ENCODE measurements around the gene IL16.
"Not testable (repeated sequence)": the region's sequence is repeated elsewhere in the genome, so short reads cannot be mapped to it uniquely, and the experiment has no call there.

Gene IL16

GRCh38 chr15:81327516-81327915 lies 130.8 kb downstream of the IL16 start:
- in situ Hi-C loops (cut with MboI; ENCODE audit: low sequenced_read_pairs) = loop anchor here (10.0 kb wide), 1 partner anchor 53 kb away; no protein-coding TSS in a partner anchor

- in situ Hi-C loops (cut with MboI; ENCODE audit: low sequenced_read_pairs) = loop anchor here (10.0 kb wide), 1 partner anchor 55 kb away; no protein-coding TSS in a partner anchor
Observed at GRCh38 chr15:81329446-81329845, 132.8 kb downstream of the IL16 start.

- in situ Hi-C loops (cut with MboI; ENCODE audit: low sequenced_read_pairs) = no loop called here
Observed at GRCh38 chr15:81330366-81331090, 133.8 kb downstream of the IL16 start.

GRCh38 chr15:81331141-81331540 lies 134.5 kb downstream of the IL16 start:
- in situ Hi-C loops (cut with MboI; ENCODE audit: low sequenced_read_pairs) = not testable (repeated sequence)

- in situ Hi-C loops (cut with MboI; ENCODE audit: low sequenced_read_pairs) = no loop called here
Observed at GRCh38 chr15:81331600-81331999, 134.9 kb downstream of the IL16 start.

GRCh38 chr15:81332326-81332725 lies 135.6 kb downstream of the IL16 start:
- in situ Hi-C loops (cut with MboI; ENCODE audit: low sequenced_read_pairs) = no loop called here

- in situ Hi-C loops (cut with MboI; ENCODE audit: low sequenced_read_pairs) = no loop called here
Observed at GRCh38 chr15:81333363-81333762, 136.7 kb downstream of the IL16 start.

GRCh38 chr15:81334768-81335435 lies 138.2 kb downstream of the IL16 start:
- in situ Hi-C loops (cut with MboI; ENCODE audit: low sequenced_read_pairs) = no loop called here

- in situ Hi-C loops (cut with MboI; ENCODE audit: low sequenced_read_pairs) = no loop called here
Observed at GRCh38 chr15:81335631-81336030, 139.0 kb downstream of the IL16 start.

- in situ Hi-C loops (cut with MboI; ENCODE audit: low sequenced_read_pairs) = no loop called here
Observed at GRCh38 chr15:81336568-81336967, 139.9 kb downstream of the IL16 start.

GRCh38 chr15:81337241-81337640 lies 140.6 kb downstream of the IL16 start:
- in situ Hi-C loops (cut with MboI; ENCODE audit: low sequenced_read_pairs) = no loop called here

GRCh38 chr15:81337713-81338157 lies 141.1 kb downstream of the IL16 start:
- in situ Hi-C loops (cut with MboI; ENCODE audit: low sequenced_read_pairs) = no loop called here

GRCh38 chr15:81338170-81339007 lies 141.7 kb downstream of the IL16 start:
- in situ Hi-C loops (cut with MboI; ENCODE audit: low sequenced_read_pairs) = no loop called here

GRCh38 chr15:81339321-81339720 lies 142.6 kb downstream of the IL16 start:
- in situ Hi-C loops (cut with MboI; ENCODE audit: low sequenced_read_pairs) = no loop called here

GRCh38 chr15:81339851-81340250 lies 143.2 kb downstream of the IL16 start:
- in situ Hi-C loops (cut with MboI; ENCODE audit: low sequenced_read_pairs) = no loop called here

- in situ Hi-C loops (cut with MboI; ENCODE audit: low sequenced_read_pairs) = no loop called here
Observed at GRCh38 chr15:81341351-81341750, 144.7 kb downstream of the IL16 start.

- in situ Hi-C loops (cut with MboI; ENCODE audit: low sequenced_read_pairs) = no loop called here
Observed at GRCh38 chr15:81343371-81343770, 146.7 kb downstream of the IL16 start.

GRCh38 chr15:81346611-81347010 lies 149.9 kb downstream of the IL16 start:
- in situ Hi-C loops (cut with MboI; ENCODE audit: low sequenced_read_pairs) = no loop called here

- in situ Hi-C loops (cut with MboI; ENCODE audit: low sequenced_read_pairs) = no loop called here
Observed at GRCh38 chr15:81347910-81348309, 151.2 kb downstream of the IL16 start.

- in situ Hi-C loops (cut with MboI; ENCODE audit: low sequenced_read_pairs) = not testable (repeated sequence)
Observed at GRCh38 chr15:81348691-81349090, 152.0 kb downstream of the IL16 start.

- in situ Hi-C loops (cut with MboI; ENCODE audit: low sequenced_read_pairs) = no loop called here
Observed at GRCh38 chr15:81349271-81349670, 152.6 kb downstream of the IL16 start.
